Anterior cingulate cortex (tissue), 58 donors: ENCODE results near the gene NCAPG2.

Experiments used
- DNase-seq, 58 donors: peaks; one replicate each; lab custom pipeline; 2025; lab: John Stamatoyannopoulos, UW

NCAPG2 gene

DNA sequence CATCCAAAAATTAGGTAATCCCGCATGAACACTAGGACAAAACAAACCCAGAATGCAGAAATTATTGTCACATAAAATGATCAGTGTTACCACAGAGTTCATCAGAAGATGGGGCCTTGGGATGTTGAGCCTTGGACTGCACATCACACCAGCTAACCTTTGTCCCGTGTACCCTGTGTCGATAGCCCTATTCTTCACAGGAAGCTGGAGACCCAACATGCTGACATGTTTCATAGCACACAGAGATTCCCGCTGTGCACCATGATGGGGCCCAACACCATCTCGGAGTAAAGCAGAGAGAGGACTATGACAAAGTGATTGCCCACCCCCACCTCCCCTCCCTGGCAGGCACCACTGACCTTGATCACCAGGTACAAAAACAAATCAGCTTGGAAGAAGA lies 121.5 kb downstream of the NCAPG2 start:
- no peak for DNase-seq

DNA sequence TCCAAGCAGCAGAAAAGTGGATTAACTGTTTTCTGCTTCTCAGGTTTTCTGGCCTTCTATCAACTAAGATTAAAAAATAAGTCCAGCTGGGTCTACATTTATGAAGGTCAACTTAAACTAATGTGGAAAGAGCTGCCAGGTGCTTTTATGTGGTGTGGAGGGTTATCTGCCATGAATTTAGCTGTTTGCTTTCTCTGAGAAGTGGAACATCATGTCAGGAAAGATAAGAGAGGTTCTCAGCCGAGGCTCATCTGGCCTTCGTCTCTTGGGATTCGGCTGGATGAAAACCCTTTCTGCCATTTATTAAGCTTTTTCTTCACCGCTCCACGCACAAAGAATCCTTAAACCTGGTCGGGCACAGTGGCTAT lies 122.5 kb downstream of the NCAPG2 start:
- no peak for DNase-seq

DNA sequence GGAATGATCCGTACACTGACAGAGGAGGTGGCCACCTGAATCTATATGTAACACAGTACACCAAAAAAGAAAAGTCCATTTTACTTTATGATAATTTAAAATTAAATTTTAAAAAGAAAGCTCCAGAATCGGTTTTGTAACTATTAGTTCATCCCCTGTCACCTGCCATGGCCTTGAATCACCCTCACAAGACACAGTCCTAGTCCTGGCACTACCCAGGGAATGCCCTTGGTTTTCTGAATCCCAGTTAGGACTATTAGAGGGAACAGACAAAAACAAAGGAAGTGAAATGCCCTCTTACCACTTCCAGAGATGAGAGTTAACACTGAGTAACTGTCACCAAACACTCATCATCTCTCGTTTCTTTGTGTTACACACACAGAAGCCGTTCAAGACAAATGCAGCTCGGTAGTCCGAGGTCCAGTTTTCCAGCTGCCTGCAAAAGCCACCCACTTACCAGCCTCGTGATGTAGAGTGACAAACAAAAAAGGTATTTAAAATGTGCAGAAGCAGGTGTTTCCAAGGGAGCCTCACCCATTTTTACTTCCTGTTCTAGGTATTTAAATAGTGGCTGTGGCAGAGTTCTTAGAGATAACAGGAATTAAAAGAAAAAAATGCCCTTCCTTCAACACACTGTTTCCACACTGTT lies 123.0 kb downstream of the NCAPG2 start:
- no peak for DNase-seq
